ENCODE data around the gene CRIP2.

DNA sequence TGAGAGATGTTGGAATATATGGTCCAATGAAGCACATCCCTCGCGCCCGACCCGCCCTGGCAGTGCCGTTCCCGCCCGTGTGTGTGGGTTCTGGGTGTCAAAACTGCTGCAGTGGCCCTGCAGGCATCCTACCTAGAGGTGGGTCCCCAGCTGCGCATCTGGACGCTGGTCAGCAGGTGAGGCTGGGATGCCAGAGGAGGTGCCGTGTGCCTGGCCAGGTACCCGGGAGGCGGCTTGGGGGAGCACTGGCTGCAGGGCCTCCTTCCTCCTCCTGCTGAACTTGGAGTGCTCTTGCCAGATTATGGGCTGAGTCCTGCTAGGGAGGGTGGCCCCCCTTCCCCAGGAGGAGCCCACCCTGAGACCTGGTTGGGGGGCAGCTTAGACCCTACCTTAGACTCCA lies 49.8 kb upstream of the CRIP2 start:
- TF ChIP-seq POLR2AphosphoS2 (IDR thresholded peaks at IDR 0.05; ENCODE audit: low read depth, low read length) (no peak), ZNF225 (CRISPR knock-in tag; IDR thresholded peaks at IDR 0.05) (no peak), ZFX (CRISPR knock-in tag; IDR thresholded peaks at IDR 0.05; ENCODE audit: low read depth) (no peak), POLR2AphosphoS5 (IDR thresholded peaks at IDR 0.05; ENCODE audit: low read depth, low read length) (no peak), EZH2 (conservative IDR thresholded peaks at IDR 0.05; ENCODE audit: low read depth, low read length) (no peak), POLR2A (IDR thresholded peaks at IDR 0.05; ENCODE audit: insufficient read depth in 1 of 2, low read depth in 2 of 2, low read length in 2 of 2) (no peak), BRD4 (CRISPR knock-in tag; IDR thresholded peaks at IDR 0.05) (no peak)
- TF ChIP-seq, protein P1, sequence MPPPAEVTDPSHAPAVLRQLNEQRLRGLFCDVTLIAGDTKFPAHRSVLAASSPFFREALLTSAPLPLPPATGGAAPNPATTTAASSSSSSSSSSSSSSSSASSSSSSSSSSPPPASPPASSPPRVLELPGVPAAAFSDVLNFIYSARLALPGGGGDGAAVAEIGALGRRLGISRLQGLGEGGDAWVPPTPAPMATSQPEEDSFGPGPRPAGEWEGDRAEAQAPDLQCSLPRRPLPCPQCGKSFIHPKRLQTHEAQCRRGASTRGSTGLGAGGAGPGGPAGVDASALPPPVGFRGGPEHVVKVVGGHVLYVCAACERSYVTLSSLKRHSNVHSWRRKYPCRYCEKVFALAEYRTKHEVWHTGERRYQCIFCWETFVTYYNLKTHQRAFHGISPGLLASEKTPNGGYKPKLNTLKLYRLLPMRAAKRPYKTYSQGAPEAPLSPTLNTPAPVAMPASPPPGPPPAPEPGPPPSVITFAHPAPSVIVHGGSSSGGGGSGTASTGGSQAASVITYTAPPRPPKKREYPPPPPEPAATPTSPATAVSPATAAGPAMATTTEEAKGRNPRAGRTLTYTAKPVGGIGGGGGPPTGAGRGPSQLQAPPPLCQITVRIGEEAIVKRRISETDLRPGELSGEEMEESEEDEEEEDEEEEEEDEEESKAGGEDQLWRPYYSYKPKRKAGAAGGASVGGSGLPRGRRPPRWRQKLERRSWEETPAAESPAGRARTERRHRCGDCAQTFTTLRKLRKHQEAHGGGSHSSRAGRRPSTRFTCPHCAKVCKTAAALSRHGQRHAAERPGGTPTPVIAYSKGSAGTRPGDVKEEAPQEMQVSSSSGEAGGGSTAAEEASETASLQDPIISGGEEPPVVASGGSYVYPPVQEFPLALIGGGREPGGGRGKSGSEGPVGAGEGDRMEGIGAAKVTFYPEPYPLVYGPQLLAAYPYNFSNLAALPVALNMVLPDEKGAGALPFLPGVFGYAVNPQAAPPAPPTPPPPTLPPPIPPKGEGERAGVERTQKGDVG (CRISPR knock-in tag; IDR thresholded peaks at IDR 0.05; ENCODE audit: borderline replicate concordance), result no peak
- TF ChIP-seq, protein P2, sequence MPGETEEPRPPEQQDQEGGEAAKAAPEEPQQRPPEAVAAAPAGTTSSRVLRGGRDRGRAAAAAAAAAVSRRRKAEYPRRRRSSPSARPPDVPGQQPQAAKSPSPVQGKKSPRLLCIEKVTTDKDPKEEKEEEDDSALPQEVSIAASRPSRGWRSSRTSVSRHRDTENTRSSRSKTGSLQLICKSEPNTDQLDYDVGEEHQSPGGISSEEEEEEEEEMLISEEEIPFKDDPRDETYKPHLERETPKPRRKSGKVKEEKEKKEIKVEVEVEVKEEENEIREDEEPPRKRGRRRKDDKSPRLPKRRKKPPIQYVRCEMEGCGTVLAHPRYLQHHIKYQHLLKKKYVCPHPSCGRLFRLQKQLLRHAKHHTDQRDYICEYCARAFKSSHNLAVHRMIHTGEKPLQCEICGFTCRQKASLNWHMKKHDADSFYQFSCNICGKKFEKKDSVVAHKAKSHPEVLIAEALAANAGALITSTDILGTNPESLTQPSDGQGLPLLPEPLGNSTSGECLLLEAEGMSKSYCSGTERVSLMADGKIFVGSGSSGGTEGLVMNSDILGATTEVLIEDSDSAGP (CRISPR knock-in tag; IDR thresholded peaks at IDR 0.05; ENCODE audit: borderline replicate concordance), result no peak

All from HepG2 (cell line).